ENCODE data around the gene ZNHIT6. TPM values are rescaled to one million over a fixed set of nuclear protein-coding genes. Genes with fewer than 3 reads are reported as not detected.
"Not testable (repeated sequence)": the region's sequence is repeated elsewhere in the genome, so short reads cannot be mapped to it uniquely, and the experiment has no call there.

Gene ZNHIT6, protein sequence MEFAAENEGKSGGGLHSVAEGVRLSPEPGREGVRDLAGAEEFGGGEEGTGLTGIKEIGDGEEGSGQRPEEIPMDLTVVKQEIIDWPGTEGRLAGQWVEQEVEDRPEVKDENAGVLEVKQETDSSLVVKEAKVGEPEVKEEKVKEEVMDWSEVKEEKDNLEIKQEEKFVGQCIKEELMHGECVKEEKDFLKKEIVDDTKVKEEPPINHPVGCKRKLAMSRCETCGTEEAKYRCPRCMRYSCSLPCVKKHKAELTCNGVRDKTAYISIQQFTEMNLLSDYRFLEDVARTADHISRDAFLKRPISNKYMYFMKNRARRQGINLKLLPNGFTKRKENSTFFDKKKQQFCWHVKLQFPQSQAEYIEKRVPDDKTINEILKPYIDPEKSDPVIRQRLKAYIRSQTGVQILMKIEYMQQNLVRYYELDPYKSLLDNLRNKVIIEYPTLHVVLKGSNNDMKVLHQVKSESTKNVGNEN
- total RNA-seq (30.3 TPM), polyA plus RNA-seq (15.1 TPM)

DNA sequence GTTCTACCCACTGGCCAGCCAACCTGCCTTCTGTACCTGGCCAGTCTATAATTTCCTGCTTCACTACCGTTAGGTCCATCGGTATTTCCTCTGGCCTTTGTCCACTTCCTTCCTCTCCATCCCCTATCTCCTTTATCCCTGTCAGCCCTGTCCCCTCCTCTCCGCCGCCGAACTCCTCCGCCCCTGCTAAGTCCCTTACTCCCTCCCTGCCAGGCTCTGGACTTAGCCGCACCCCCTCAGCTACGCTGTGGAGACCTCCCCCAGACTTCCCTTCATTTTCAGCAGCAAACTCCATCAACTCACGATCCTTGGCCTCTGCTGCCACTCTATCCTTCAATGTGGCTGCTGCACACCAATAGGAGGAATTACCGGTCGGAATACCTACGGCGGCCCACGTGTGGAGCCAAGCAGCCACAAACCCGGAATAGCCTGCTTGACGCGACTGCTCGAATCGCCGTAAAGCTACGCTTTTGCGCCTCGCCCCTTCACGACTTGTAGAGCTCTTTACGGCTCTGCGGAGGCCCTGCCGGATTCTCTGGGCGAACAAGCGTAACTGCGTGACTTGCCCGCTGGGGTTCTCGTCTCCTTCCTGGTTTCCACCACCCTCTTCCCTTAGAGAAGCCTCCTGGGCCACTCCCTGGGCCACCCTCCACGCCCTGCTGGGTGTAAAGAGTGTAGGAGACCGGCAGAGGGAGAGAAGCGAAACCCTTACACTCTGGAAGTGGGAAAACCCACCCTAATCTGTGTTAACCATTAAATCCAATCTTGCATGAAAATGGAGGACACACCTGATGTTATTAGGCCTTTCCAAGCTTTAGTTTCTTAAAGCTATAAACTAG, at the start of gene ZNHIT6:
ZNHIT6 (minus strand) TSS at position 444 of the 839 bp plus-strand sequence; CDS start at position 295, 149 bp downstream.
- peak; percentile 89 for DNase-seq (ENCODE audit: extremely low spot score)
- Histone ChIP-seq H3K36me3 (ENCODE audit: insufficient read depth) (peaks cover 3% of the 10 kb centered on the region), H3K4me3 (ENCODE audit: low read depth, low read length) (peak within 1 kb of the TSS; percentile 78), H3K27ac (ENCODE audit: low read depth) (peak within 1 kb of the TSS; percentile 89), H3K4me1 (ENCODE audit: insufficient read depth) (no peaks in the 10 kb centered on the region)
- WGBS = under 1% methylated on average over 35 of the region's 35 CpGs

DNA sequence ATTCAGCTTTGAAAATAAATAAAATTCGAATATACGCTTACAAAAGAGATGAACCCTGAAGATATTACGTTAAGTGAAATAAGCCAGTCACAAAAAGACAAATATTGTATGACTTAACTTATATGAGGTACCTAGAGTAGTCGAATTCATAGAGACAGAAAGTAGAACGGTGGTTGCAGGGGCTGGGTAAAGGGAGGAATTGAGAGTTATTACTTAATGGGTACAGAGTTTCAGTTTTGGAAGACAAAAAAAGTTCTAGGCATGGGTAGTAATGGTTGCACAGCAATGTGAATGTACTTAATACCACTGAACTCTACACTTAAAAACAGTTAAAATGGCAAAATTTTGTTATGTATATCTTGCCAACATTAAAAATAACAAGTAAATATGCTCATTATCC, 48.6 kb upstream of the ZNHIT6 start:
- no peak for DNase-seq (ENCODE audit: extremely low spot score)
- Histone ChIP-seq H3K36me3 (ENCODE audit: insufficient read depth) (no peaks in the 10 kb centered on the region), H3K27ac (ENCODE audit: low read depth) (no peak overlapping the region), H3K4me3 (ENCODE audit: low read depth, low read length) (no peak overlapping the region), H3K4me1 (ENCODE audit: insufficient read depth) (no peaks in the 10 kb centered on the region)
- WGBS = 89% methylated on average over 5 of the region's 5 CpGs

DNA sequence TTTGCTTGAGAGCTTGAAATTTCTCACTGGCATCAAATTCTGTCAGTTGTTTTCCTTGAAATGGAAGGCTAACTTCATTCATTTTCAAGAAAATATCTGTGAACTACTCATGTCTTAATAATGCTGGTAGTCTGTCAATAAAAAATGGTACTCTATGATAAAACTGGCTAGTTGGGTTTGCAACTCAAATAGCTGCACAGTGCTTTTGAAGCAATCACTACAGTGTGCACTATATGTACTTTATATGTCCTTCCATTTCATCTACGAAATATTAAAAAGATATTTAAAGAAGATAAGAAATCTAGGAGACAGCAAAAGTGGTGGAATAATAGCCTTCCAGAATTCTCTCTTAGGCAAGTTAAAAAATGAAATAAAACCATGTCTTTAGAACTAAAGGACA, 39.9 kb upstream of the ZNHIT6 start:
- Histone ChIP-seq H3K36me3 (ENCODE audit: insufficient read depth) (no peaks in the 10 kb centered on the region), H3K4me1 (ENCODE audit: insufficient read depth) (no peaks in the 10 kb centered on the region), H3K4me3 (ENCODE audit: low read depth, low read length) (no peak overlapping the region), H3K27ac (ENCODE audit: low read depth) (no peak overlapping the region)
- no peak for DNase-seq (ENCODE audit: extremely low spot score)
- WGBS = 95% methylated on average over 1 of the region's 1 CpG

DNA sequence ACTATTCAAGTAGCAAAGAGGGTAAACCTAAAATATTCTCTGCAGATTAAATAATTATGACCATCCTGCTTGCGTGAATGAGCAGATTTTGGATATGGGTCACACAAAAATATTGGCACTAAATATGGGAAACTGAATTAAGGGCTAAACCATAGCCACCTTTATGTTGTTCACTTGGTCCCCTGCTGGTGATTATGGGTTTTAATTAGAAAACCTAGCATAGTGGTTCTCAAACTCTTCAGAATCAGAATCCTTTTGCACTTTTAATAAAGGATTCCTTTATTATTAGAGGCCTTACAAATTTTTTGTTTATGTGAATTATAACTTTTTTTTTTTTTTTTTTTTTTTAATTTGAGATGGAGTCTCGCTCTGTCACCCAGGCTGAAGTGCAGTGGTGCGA, 38.5 kb upstream of the ZNHIT6 start:
- Histone ChIP-seq H3K4me3 (ENCODE audit: low read depth, low read length) (no peak overlapping the region), H3K4me1 (ENCODE audit: insufficient read depth) (no peaks in the 10 kb centered on the region), H3K36me3 (ENCODE audit: insufficient read depth) (no peaks in the 10 kb centered on the region), H3K27ac (ENCODE audit: low read depth) (no peak overlapping the region)
- WGBS = 97% methylated on average over 3 of the region's 3 CpGs
- no peak for DNase-seq (ENCODE audit: extremely low spot score)

DNA sequence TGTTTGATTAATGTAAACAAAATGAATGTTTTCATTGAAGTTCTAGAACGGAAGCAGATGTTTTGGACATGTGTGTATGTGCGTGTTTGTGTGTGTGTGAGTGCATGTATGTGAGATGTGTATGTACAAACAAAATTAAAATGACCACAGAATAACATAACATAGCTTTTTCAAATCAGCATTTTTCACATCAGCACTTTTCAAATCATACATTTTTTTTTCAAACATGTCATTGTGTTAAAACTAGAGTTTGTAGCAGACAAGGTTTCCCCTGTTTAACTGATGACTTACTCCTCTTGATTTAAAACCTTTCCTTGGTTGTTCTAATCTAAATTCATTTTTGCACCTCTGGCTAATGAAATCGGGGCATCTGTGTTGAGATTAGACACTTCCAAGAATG, 35.6 kb upstream of the ZNHIT6 start:
- Histone ChIP-seq H3K27ac (ENCODE audit: low read depth) (no peak overlapping the region), H3K36me3 (ENCODE audit: insufficient read depth) (no peaks in the 10 kb centered on the region), H3K4me1 (ENCODE audit: insufficient read depth) (no peaks in the 10 kb centered on the region), H3K4me3 (ENCODE audit: low read depth, low read length) (no peak overlapping the region)
- 89% methylated on average over 3 of the region's 3 CpGs for WGBS
- no peak for DNase-seq (ENCODE audit: extremely low spot score)

DNA sequence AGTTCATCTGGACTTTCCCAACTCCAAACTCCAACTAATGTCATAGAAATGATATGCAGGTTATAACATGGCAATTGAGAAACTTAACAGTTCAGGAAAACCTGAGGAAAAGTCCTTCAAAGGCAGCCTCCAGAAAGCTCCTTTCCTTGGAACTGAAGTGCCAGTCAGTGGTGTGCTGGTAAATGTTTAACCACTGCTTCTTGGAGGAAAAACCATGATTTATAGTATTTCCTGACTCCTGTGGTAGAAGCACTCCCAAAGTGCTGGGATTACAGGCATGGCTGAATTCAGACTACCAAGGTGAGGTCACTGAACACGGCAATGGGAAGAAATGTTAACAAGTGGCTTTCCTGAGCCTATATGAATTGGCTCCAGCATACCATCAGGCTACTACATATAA, 26.7 kb upstream of the ZNHIT6 start:
- DNase-seq (ENCODE audit: extremely low spot score) = no peak
- 89% methylated on average over 1 of the region's 1 CpG for WGBS
- no peak overlapping the region for H3K4me3 ChIP-seq (ENCODE audit: low read depth, low read length)
- H3K27ac ChIP-seq (ENCODE audit: low read depth) = no peak overlapping the region
- H3K4me1 ChIP-seq (ENCODE audit: insufficient read depth) = no peaks in the 10 kb centered on the region
- H3K36me3 ChIP-seq (ENCODE audit: insufficient read depth) = no peaks in the 10 kb centered on the region

DNA sequence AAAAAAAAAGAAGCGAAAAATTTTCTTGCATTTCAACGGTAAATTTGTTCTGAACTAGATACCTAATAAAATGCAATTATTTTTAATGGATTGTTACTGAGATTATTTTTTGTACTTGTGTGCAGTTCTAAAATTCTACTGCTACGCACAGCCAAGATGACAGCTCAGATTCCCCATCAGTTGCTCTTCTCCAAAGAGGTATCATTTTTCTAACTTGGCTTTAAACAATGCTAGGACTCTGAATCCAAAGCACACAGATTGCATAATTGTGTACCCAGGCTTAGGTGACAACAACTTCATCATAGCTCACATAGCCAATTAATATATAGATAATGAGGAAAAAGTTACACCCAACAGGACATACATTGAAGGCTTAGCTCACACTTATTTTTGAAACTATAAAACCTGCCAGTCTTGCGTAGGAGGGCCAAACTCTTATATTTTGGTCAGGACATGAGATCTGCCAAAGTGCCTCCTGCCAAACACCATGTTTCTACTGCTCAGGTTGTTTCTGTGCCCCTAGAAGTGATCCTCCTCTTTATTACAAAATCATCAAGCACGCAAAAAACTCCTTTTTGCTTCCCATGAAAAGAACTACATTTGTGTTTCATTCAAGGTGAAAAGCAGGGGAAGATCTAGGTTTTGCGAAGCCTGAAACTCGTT, 10.6 kb upstream of the ZNHIT6 start:
- H3K4me1 ChIP-seq (ENCODE audit: insufficient read depth) = no peaks in the 10 kb centered on the region
- H3K4me3 ChIP-seq (ENCODE audit: low read depth, low read length) = no peak overlapping the region
- no peaks in the 10 kb centered on the region for H3K36me3 ChIP-seq (ENCODE audit: insufficient read depth)
- WGBS = 94% methylated on average over 7 of the region's 7 CpGs
- no peak for DNase-seq (ENCODE audit: extremely low spot score)
- H3K27ac ChIP-seq (ENCODE audit: low read depth) = no peak overlapping the region

DNA sequence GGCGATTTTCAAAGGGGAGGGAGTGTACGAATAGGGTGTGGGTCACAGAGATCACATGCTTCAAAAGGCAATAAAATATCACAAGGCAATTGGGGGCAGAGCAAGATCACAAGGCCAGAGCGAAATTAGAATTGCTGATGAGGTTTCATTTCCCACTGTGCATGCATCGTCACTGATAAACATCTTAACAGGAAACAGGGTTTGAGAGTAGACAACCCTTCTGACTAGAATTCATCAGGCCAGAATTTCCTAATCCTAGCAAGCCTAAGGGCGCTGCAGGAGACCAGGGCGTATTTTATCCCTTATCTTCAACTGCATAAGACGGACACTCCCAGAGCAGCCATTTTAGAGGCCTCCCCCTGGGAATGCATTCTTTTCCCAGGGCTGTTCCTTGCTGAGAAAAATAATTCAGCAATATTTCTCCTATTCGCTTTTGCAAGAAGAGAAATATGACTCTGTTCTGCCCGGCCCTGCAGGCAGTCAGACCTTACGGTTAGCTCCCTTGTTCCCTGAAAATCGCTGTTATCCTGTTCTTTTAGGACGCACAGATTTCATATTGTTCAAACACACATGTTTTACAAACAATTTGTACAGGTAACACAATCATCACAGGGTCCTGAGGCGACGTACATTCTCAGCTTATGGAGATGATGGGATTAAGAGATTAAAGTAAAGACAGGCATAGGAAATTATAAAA, 6.3 kb upstream of the ZNHIT6 start:
- H3K4me1 ChIP-seq (ENCODE audit: insufficient read depth); DNase-seq (ENCODE audit: extremely low spot score); H3K36me3 ChIP-seq (ENCODE audit: insufficient read depth); H3K4me3 ChIP-seq (ENCODE audit: low read depth, low read length); H3K27ac ChIP-seq (ENCODE audit: low read depth): not testable (repeated sequence)
- 89% methylated on average over 14 of the region's 14 CpGs for WGBS

DNA sequence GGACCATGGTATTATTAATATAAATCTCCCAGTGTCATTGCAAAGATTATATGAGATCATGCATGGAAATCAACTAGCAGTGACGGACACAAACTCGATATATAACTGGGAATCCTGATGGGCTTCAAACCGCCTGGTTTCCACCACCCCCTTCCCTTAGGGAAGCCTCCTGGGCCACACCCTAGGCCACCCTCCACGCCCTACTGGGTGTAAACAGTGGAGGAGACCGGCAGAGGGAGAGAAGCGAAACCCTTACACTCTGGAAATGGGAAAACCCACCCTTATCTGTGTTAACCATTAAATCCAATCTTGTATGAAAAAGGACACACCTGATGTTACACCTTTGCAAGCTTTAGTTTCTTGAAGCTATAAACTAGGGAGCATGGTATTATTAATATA, 595 bp upstream of the ZNHIT6 start:
- WGBS = 79% methylated on average over 6 of the region's 6 CpGs
- Histone ChIP-seq H3K4me1 (ENCODE audit: insufficient read depth) (no peaks in the 10 kb centered on the region), H3K27ac (ENCODE audit: low read depth) (no peak overlapping the region), H3K36me3 (ENCODE audit: insufficient read depth) (peaks cover 3% of the 10 kb centered on the region), H3K4me3 (ENCODE audit: low read depth, low read length) (peak overlapping the region; percentile 78)
- DNase-seq (ENCODE audit: extremely low spot score) = no peak

DNA sequence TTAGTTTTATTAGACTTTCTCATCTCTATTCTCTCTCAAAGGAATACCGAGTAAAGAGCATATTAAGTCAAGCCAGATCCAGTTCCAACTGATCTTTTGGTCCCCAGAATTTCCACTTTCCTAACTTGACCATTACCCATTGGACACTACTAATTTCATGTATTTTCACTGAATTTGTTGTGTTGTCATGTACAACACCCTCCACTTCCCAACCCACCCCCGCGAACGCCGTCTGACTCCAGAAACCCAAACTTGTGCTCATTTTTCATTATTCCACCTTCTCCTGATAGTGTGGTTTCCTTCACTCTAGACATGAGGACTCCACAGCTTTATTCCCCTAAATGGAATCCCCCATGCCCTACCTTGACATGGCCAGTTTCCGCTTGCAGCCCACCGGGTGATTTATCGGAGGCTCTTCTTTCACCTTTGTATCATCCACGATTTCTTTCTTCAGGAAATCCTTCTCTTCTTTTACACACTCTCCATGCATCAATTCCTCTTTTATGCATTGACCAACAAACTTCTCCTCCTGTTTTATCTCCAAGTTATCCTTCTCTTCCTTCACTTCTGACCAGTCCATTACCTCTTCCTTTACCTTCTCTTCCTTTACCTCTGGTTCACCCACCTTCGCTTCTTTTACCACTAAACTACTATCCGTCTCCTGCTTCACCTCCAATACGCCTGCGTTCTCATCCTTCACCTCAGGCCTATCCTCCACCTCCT, 805 bp downstream of the ZNHIT6 start:
- peak overlapping the region; percentile 78 for H3K4me3 ChIP-seq (ENCODE audit: low read depth, low read length)
- H3K27ac ChIP-seq (ENCODE audit: low read depth) = no peak overlapping the region
- DNase-seq (ENCODE audit: extremely low spot score) = no peak
- peaks cover 3% of the 10 kb centered on the region for H3K36me3 ChIP-seq (ENCODE audit: insufficient read depth)
- no peaks in the 10 kb centered on the region for H3K4me1 ChIP-seq (ENCODE audit: insufficient read depth)
- 12% methylated on average over 13 of the region's 13 CpGs for WGBS

DNA sequence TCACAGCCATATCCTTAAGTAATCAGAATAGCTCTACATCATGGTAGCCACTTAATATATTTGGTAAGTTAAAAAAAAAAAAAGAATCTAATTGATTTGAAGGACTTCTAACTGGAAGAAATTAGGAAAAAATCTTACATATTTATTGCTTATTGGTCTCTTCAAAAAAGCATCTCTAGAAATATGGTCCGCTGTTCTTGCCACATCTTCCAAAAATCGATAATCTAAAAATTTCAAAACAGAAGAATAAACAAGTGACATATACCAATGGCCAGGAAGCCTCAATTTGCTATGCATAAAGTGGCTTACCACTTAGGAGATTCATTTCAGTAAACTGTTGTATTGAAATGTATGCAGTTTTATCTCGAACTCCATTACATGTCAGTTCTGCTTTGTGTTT, 2.3 kb downstream of the ZNHIT6 start:
- no peak for DNase-seq (ENCODE audit: extremely low spot score)
- WGBS = 97% methylated on average over 3 of the region's 3 CpGs
- Histone ChIP-seq H3K4me1 (ENCODE audit: insufficient read depth) (no peaks in the 10 kb centered on the region), H3K36me3 (ENCODE audit: insufficient read depth) (peaks cover 3% of the 10 kb centered on the region), H3K27ac (ENCODE audit: low read depth) (no peak overlapping the region), H3K4me3 (ENCODE audit: low read depth, low read length) (no peak overlapping the region)

DNA sequence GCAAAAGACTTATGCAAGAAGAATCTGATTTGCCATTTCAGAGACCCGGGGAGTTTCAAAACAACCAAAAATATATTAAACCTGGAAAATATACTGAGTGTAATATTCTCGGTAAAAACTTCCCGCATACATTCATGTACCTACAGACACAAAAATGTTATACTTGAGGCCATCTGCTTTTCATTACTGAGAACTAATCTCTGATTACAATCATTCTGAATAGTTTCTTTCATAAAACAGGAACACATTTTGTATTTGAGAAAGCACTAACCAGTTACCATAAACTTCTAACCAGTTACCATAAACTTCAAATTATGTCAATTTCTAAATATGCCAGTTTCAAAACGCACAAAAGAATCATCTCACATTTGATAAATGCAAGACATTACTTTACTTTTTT, 7.8 kb downstream of the ZNHIT6 start:
- no peak overlapping the region for H3K27ac ChIP-seq (ENCODE audit: low read depth)
- 84% methylated on average over 4 of the region's 4 CpGs for WGBS

DNA sequence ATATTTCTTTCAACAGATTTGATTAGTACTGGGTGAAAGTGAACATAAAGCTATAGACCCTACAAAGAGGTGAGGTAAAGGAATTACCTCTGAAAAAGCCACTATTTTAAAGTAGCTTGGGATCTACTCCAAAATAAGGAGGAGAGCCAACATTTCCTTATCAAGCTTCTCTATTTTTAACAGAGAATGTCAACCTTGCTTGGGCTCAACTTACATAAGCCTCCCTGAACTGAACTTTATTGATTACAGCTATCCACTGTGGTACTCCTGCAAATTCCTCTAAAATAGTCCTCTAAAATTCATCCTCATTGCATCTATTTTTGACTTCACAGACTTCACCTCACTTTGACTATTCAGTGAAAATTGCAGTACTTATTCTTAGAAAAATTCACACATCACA, 10.3 kb downstream of the ZNHIT6 start:
- no peak for DNase-seq (ENCODE audit: extremely low spot score)
- H3K27ac ChIP-seq (ENCODE audit: low read depth) = no peak overlapping the region

More for the DNA sequence above, 7.8 kb downstream of the ZNHIT6 start:
- DNase-seq (ENCODE audit: extremely low spot score) = no peak
- H3K36me3 ChIP-seq (ENCODE audit: insufficient read depth) = peaks cover 2% of the 10 kb centered on the region
- H3K4me1 ChIP-seq (ENCODE audit: insufficient read depth) = no peaks in the 10 kb centered on the region
- no peak overlapping the region for H3K4me3 ChIP-seq (ENCODE audit: low read depth, low read length)

More for the DNA sequence above, 10.3 kb downstream of the ZNHIT6 start:
- no peaks in the 10 kb centered on the region for H3K4me1 ChIP-seq (ENCODE audit: insufficient read depth)
- no peaks in the 10 kb centered on the region for H3K36me3 ChIP-seq (ENCODE audit: insufficient read depth)
- H3K4me3 ChIP-seq (ENCODE audit: low read depth, low read length) = no peak overlapping the region

Data from urinary bladder (tissue), 4 donors.